ENCODE results near the gene TP53BP2. TPM values are rescaled to one million over a fixed set of nuclear protein-coding genes. Genes with fewer than 3 reads are reported as not detected.

The TP53BP2 gene
- total and polyA plus RNA-seq, 10 donors, result 5.2 to 50.7 (median 39.5) TPM

DNA sequence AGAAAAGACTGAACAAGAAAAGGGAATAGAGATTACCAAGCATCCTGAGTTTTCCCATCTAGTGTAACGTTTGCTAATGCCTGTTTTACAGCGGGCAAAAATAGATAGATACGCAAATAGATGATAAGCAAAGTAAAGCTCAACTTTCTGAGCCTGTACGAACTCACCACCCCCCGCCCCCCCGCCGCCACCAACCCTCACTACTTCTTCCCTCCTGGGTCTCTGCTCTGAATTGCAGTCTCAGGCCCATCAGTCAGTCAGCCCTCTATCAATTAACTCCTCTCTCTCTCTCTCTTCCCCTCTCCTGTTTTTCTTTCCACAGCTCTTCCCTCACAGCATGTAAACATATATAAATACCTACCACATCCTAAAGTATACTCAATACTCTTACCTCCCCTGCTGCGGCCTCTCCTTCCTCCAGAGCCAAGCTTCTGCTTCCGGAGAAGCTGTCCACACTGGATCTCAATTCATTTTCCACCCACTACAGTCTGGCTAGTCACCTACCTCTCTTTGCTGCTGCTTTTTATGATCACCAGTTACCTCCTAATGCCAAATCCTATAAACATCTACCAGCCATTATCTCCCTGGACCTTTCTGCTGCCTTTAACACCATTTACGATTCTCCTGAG lies 68.8 kb downstream of the TP53BP2 start:
- no peaks in the 10 kb centered on the region for H3K9me3 ChIP-seq
- 86 to 95% (median 90%) methylated on average over 10 of the region's 10 CpGs for WGBS, 5 donors
- no peak overlapping the region for H3K27ac ChIP-seq
- DNase-seq, result no peak
- TF ChIP-seq, protein P1, sequence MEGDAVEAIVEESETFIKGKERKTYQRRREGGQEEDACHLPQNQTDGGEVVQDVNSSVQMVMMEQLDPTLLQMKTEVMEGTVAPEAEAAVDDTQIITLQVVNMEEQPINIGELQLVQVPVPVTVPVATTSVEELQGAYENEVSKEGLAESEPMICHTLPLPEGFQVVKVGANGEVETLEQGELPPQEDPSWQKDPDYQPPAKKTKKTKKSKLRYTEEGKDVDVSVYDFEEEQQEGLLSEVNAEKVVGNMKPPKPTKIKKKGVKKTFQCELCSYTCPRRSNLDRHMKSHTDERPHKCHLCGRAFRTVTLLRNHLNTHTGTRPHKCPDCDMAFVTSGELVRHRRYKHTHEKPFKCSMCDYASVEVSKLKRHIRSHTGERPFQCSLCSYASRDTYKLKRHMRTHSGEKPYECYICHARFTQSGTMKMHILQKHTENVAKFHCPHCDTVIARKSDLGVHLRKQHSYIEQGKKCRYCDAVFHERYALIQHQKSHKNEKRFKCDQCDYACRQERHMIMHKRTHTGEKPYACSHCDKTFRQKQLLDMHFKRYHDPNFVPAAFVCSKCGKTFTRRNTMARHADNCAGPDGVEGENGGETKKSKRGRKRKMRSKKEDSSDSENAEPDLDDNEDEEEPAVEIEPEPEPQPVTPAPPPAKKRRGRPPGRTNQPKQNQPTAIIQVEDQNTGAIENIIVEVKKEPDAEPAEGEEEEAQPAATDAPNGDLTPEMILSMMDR (IDR thresholded peaks at IDR 0.05 in 8 of 11, conservative IDR thresholded peaks at IDR 0.05 in 3 of 11), result no peak
- TF ChIP-seq POLR2AphosphoS5 (IDR thresholded peaks at IDR 0.05) (no peak), POLR2A (IDR thresholded peaks at IDR 0.05) (no peak)
- no peaks in the 10 kb centered on the region for H3K27me3 ChIP-seq (replicated peaks in 1 of 7)
- H3K4me3 ChIP-seq, result no peak overlapping the region
- intact Hi-C loops (cut with DNase I; ENCODE audit: low total_unique reads), result no loop called here
- H3K4me1 ChIP-seq, result peaks cover 0 to 22% (median 9%) of the 10 kb centered on the region in 6 donors
- peaks cover 2 to 100% (median 72%) of the 10 kb centered on the region in 6 donors for H3K36me3 ChIP-seq

DNA sequence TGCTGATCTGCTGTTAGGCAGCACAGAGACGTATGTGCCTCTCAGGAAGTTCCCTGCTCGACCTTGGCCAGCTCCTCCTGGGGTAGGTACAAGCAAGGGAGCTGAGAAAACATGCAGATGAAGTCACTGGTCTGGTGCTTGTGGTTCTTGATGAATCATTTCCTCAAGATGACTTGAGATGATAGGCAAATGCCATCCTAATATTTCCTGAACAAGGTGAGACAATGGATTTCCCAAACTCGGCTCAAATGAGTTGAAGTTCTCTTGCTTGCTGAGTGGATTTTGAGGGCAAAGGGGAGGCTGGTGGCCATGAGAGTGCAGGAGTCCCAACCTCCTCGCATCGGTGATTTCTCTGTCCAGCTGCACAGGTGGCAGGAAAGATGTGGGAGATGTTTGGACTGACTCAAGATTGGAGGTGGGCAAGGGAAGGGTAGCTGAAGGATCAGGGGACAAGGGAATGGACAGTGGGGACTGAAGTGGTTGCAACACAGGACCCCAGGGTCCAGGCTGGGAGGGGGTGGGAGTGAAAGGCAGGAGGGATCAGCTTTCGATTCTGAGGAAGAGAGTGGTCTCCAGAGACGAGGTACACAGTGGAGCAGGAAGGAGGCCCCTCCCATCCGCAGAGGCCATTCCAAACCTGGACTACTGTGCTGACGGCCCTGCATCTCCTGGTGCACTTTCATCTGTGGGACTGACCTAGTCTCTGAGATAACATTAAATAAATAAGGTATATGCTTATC lies 69.5 kb downstream of the TP53BP2 start:
- Histone ChIP-seq H3K27ac (peak overlapping the region in 4 of 8 donors; percentile 22 to 52 (median 28)), H3K27me3 (replicated peaks in 1 of 7) (no peaks in the 10 kb centered on the region), H3K4me1 (peaks cover 0 to 29% (median 12%) of the 10 kb centered on the region in 6 donors), H3K4me3 (no peak overlapping the region), H3K9me3 (no peaks in the 10 kb centered on the region), H3K36me3 (peaks cover 2 to 100% (median 75%) of the 10 kb centered on the region in 6 donors)
- TF ChIP-seq POLR2A (IDR thresholded peaks at IDR 0.05), result no peak
- TF ChIP-seq POLR2AphosphoS5 (IDR thresholded peaks at IDR 0.05), result peak in 1 of 3 donors; percentile 37
- no peak for DNase-seq
- intact Hi-C loops (cut with DNase I; ENCODE audit: low total_unique reads), result no loop called here
- WGBS, 5 donors, result 49 to 59% (median 58%) methylated on average over 9 of the region's 9 CpGs

DNA sequence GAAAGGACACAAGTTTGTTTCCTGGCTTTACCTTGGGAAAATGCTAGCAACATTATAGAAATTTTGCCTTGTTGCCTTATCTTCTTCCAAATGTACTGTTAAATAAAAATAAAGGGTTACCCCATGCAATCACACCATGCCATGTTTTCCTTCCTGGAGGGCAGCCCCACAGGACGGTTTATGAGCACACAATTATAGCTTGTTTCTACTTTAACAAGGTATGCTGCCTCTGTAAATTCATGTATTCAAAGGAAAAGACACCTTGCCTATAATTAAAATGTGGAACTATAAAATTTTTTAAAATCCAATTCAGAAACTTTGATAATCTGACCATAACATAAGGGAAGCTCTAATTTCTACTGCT lies 70.1 kb downstream of the TP53BP2 start:
- 54 to 84% (median 66%) methylated on average over 1 of the region's 1 CpG for WGBS, 5 donors
- no peak for TF ChIP-seq POLR2A (IDR thresholded peaks at IDR 0.05)
- TF ChIP-seq, protein P1 (IDR thresholded peaks at IDR 0.05 in 8 of 11, conservative IDR thresholded peaks at IDR 0.05 in 3 of 11), result no peak
- H3K27ac ChIP-seq, result peak overlapping the region in 3 of 8 donors; percentile 22 to 52 (median 28)

DNA sequence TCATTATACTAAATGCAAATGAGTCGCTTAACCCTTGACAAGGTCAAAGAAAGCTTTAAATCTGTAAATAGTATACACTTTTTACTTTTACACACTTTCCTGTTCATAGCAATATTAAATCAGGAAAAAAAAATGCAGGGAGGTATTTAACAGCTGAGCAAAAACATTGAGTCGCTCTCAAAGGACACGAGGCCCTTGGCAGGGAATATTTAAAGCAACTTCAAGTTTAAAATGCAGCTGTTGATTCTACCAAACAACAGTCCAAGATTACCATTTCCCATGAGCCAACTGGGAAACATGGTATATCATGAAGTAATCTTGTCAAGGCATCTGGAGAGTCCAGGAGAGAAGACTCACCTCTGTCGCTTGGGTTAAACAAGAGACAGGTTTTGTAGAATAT lies 70.7 kb downstream of the TP53BP2 start:
- H3K36me3 ChIP-seq, result peaks cover 2 to 100% (median 75%) of the 10 kb centered on the region in 6 donors
- no peak for DNase-seq
- peaks cover 0 to 36% (median 12%) of the 10 kb centered on the region in 6 donors for H3K4me1 ChIP-seq
- TF ChIP-seq POLR2AphosphoS5 (IDR thresholded peaks at IDR 0.05), result no peak
- no peak for TF ChIP-seq POLR2A (IDR thresholded peaks at IDR 0.05)
- TF ChIP-seq, protein P1 (IDR thresholded peaks at IDR 0.05 in 8 of 11, conservative IDR thresholded peaks at IDR 0.05 in 3 of 11), result no peak
- H3K27me3 ChIP-seq (replicated peaks in 1 of 7), result no peaks in the 10 kb centered on the region
- 60 to 91% (median 85%) methylated on average over 4 of the region's 4 CpGs for WGBS, 5 donors
- peak overlapping the region in 1 of 8 donors; percentile 22 for H3K27ac ChIP-seq
- intact Hi-C loops (cut with DNase I; ENCODE audit: low total_unique reads), result no loop called here
- no peaks in the 10 kb centered on the region for H3K9me3 ChIP-seq
- no peak overlapping the region for H3K4me3 ChIP-seq

More for the DNA sequence above, 70.1 kb downstream of the TP53BP2 start:
- no peak overlapping the region for H3K4me3 ChIP-seq
- H3K27me3 ChIP-seq (replicated peaks in 1 of 7), result no peaks in the 10 kb centered on the region
- peaks cover 0 to 34% (median 12%) of the 10 kb centered on the region in 6 donors for H3K4me1 ChIP-seq
- peaks cover 2 to 100% (median 76%) of the 10 kb centered on the region in 6 donors for H3K36me3 ChIP-seq
- DNase-seq, result no peak
- intact Hi-C loops (cut with DNase I; ENCODE audit: low total_unique reads), result no loop called here
- H3K9me3 ChIP-seq, result no peaks in the 10 kb centered on the region
